GM12878 (cell line): Measurements from ENCODE around the gene CCS. TPM values are rescaled to one million over a fixed set of nuclear protein-coding genes. Genes with fewer than 3 reads are reported as not detected.

ENCODE experiments used
- ATAC-seq: fragments of 200-7000 bp; cut with Tn5 transposase; 3 replicates; pipeline ENCODE4 v1.9.1; 2020; ENCODE audit warnings: mild to moderate bottlenecking, moderate library complexity
- BruUV-seq: library from RNA; stranded (reverse); fragments of 400-500 nt; replicated peaks from 2 replicates; lab custom pipeline; 2021; lab: Mats Ljungman, UMichigan
- CTCF ChIA-PET: fragments of 300-600 bp; sonication (Branson Sonifier 250); formaldehyde crosslinking; extraction: SDS; loops from one replicate; lab custom pipeline; 2021; ENCODE audit warnings: inconsistent platforms; lab: Yijun Ruan, JAX
- POLR2A ChIA-PET: fragments of 350-600 bp; formaldehyde crosslinking; extraction: SDS; loops from one replicate; lab custom pipeline; 2021; ENCODE audit warnings: inconsistent platforms; lab: Charles Lee
- RAD21 ChIA-PET: fragments of 300-600 bp; sonication (Branson Sonifier 250); formaldehyde crosslinking; loops from one replicate; lab custom pipeline; 2023; ENCODE audit warnings: antibody characterized with exemption; ENCODE audit not compliant: unreplicated experiment; lab: Charles Lee
- SMC1A ChIA-PET: fragments of 300-600 bp; sonication (Branson Sonifier 250); formaldehyde crosslinking; loops from one replicate; lab custom pipeline; 2023; ENCODE audit not compliant: unreplicated experiment, uncharacterized antibody; lab: Charles Lee
- DNase-seq: peaks from one replicate; pipeline ENCODE4 v3.0.0-alpha.2; 2011; ENCODE audit warnings: low read depth, low spot score
- FAIRE-seq: peaks from 3 replicates; lab custom pipeline; 2011; peaks lifted over from hg19 to GRCh38; lab: Jason Lieb, UNC
- H2AFZ ChIP-seq: 2 replicates; pipeline ENCODE4 v1.6.0; 2011; ENCODE audit warnings: low read depth, low read length, control low read depth; ENCODE audit not compliant: control insufficient read depth
- H3K27ac ChIP-seq: 2 replicates; pipeline ENCODE4 v1.5.1; 2011; ENCODE audit warnings: control low read depth; ENCODE audit not compliant: control insufficient read depth, insufficient read depth
- H3K27me3 ChIP-seq, 2 experiments: replicated peaks in 1 of 2; 2 replicates each; pipeline versions ENCODE4 v1.6.0 to v1.6.1; 2011; ENCODE audit warnings: low read length in 1 of 2; ENCODE audit not compliant: control insufficient read depth in 2 of 2, insufficient read depth in 2 of 2
- H3K36me3 ChIP-seq, 2 experiments: 2 replicates each; pipeline ENCODE4 v1.5.1; 2011; ENCODE audit warnings: low read length in 1 of 2; ENCODE audit not compliant: control insufficient read depth in 2 of 2, insufficient read depth in 2 of 2
- H3K4me1 ChIP-seq: 2 replicates; pipeline ENCODE4 v1.6.1; 2011; ENCODE audit warnings: mild to moderate bottlenecking, low read length, moderate library complexity, mixed read lengths; ENCODE audit not compliant: control insufficient read depth, insufficient read depth
- H3K4me2 ChIP-seq: 2 replicates; pipeline ENCODE4 v1.6.0; 2011; ENCODE audit warnings: control low read depth; ENCODE audit not compliant: control insufficient read depth, insufficient read depth
- H3K4me3 ChIP-seq: fragments of 200-600 bp; sonication (generic); 2 replicates; pipeline ENCODE4 v1.5.1; 2016
- H3K79me2 ChIP-seq: 2 replicates; pipeline ENCODE4 v1.6.0; 2011; ENCODE audit warnings: low read length; ENCODE audit not compliant: control insufficient read depth, insufficient read depth
- H3K9ac ChIP-seq: 2 replicates; pipeline ENCODE4 v1.8.0; 2011; ENCODE audit warnings: low read length, control low read depth, mixed read lengths; ENCODE audit not compliant: control insufficient read depth, insufficient read depth
- H3K9me3 ChIP-seq: replicated peaks from 3 replicates; pipeline ENCODE4 v1.5.1; 2011; ENCODE audit warnings: mild to moderate bottlenecking, low read length; ENCODE audit not compliant: control insufficient read depth, insufficient read depth
- H4K20me1 ChIP-seq: 2 replicates; pipeline ENCODE4 v1.6.0; 2011; ENCODE audit not compliant: control insufficient read depth, insufficient read depth
- BMI1 ChIP-seq: fragments of 450-650 bp; IDR thresholded peaks from 2 replicates; pipeline ENCODE4 v1.6.1; 2016; ENCODE audit warnings: mild to moderate bottlenecking, moderate library complexity, borderline replicate concordance
- CUX1 ChIP-seq: IDR thresholded peaks from 2 replicates; pipeline ENCODE4 v1.6.1; 2012; ENCODE audit warnings: improper control_type of control experiment, low read depth, low read length; ENCODE audit not compliant: insufficient replicate concordance
- MYB ChIP-seq: fragments of 150-350 bp; IDR thresholded peaks from 2 replicates; pipeline ENCODE4 v1.6.1; 2014; ENCODE audit warnings: mild to moderate bottlenecking, low read depth, low read length, borderline replicate concordance
- NFYA ChIP-seq: IDR thresholded peaks from 2 replicates; pipeline ENCODE4 v1.6.1; 2011; ENCODE audit warnings: low read depth, mild to moderate bottlenecking, low read length, improper control_type of control experiment, borderline replicate concordance
- WGBS: methylation state at CpG from one replicate; pipeline ENCODE4 v1.1.6; 2016; ENCODE audit warnings: low lambda C conversion rate; ENCODE audit not compliant: insufficient replicate concordance, insufficient coverage; ENCODE audit errors: missing lambda C conversion rate; 5-methylcytosine and 5-hydroxymethylcytosine counted together
- in situ Hi-C: fragments of 300-500 bp; cut with MboI; formaldehyde crosslinking; loops from 9 replicates; pipeline ENCODE4 v1.14.3; 2018; ENCODE audit warnings: mixed read lengths
- intact Hi-C: fragments of 100-400 bp; cut with micrococcal nuclease; formaldehyde crosslinking; loops from one replicate; pipeline ENCODE4 v1.14.2; 2022; ENCODE audit not compliant: unreplicated experiment
- polyA plus RNA-seq, 11 experiments: library from polyadenylated mRNA; depleted of rRNA in 4 of 11; unstranded in 6 of 11; stranded (reverse) in 5 of 11; fragments of >200 nt; fragmentation: Nextera tagmentation in 4 of 11; fragmentation: Illumina TruSeq in 1 of 11; extraction: Ambion mirVana in 4 of 11; extraction: Trizol in 1 of 11; gene quantifications; 1 replicate in 1 of 11; 2 replicates in 10 of 11; pipeline versions ENCODE4 v1.2.1 to v1.2.3, GENCODE V29; 2011 to 2016; ENCODE audit warnings: inconsistent platforms in 2 of 11, missing spikeins in 2 of 11, low read depth in 1 of 11
- total RNA-seq, 4 experiments: library from RNA; depleted of rRNA in 3 of 4; stranded (reverse); fragments of >200 nt in 3 of 4; fragmentation: Illumina TruSeq in 1 of 4; extraction: Trizol in 1 of 4; gene quantifications; 2 replicates each; pipeline versions ENCODE4 v1.2.1 to v1.2.3, GENCODE V29; 2013 to 2021

Gene CCS
- total and polyA plus RNA-seq, 10 of the 15 experiments (the other 5 are each of a cell fraction or from before 2014, with no cell fraction given) = 1.5 to 44.2 (median 30.6) TPM

DNA sequence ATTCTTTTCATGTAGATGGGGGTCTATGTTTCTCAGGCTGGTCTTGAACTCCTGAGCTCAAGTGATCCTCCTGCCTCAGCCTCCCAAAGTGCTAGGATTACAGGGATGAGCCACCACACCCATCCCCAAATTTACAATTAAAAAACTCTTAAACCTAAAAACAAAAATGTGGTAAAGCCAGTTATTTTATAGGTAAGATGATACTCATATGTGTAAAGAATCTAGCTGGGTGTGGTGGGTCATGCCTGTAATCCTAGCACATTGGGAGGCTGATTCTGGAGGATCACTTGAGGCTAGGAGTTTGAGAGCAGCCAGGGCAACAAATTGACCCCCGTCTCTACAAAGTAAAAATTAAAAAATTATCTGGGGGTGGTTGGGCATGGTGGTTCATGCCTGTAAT, 19.5 kb downstream of the CCS start:
- Histone ChIP-seq H3K4me3 (no peak overlapping the region), H4K20me1 (peaks cover 2% of the 10 kb centered on the region), H3K4me2 (no peak overlapping the region), H3K9ac (no peak overlapping the region), H2AFZ (no peak overlapping the region), H3K27ac (no peak overlapping the region), H3K9me3 (no peaks in the 10 kb centered on the region), H3K27me3 (no peaks in the 10 kb centered on the region), H3K36me3 (no peaks in the 10 kb centered on the region), H3K79me2 (peaks cover 18% of the 10 kb centered on the region), H3K4me1 (peaks cover 32% of the 10 kb centered on the region)
- ATAC-seq (no peak), DNase-seq (no peak), FAIRE-seq (no peak)
- ChIA-PET RAD21 (interaction anchor here (1.3 to 1.4 kb wide), 2 partner anchors 26 to 33 kb away, joined by 3 to 4 read pairs; partner anchors contain the start of gene RBM4), POLR2A (interaction anchor here (1.1 to 1.2 kb wide), 3 partner anchors 9 to 65 kb away, joined by 3 to 6 read pairs (median 3); no protein-coding TSS in a partner anchor), CTCF (interaction anchor here (0.8 to 1.4 kb wide), 3 partner anchors 14 to 66 kb away, joined by 3 to 4 read pairs (median 3); partner anchors contain the start of genes CCDC87 and ZDHHC24), SMC1A (interaction anchor here (2.3 to 2.9 kb wide), 2 partner anchors 26 to 65 kb away, joined by 10 to 12 read pairs; partner anchors contain the start of genes RBM4 and RBM4B)
- TF ChIP-seq MYB = no peak
- TF ChIP-seq NFYA = no peak
- no peak for TF ChIP-seq CUX1
- TF ChIP-seq BMI1 = no peak
- in situ Hi-C loops = no loop called here
- intact Hi-C loops = no loop called here
- no TSS peak for BruUV-seq
- 100% methylated on average over 1 of the region's 1 CpG for WGBS
